Suprapubic skin (tissue), 4 donors: ENCODE measurements around the gene NF1.

Experiments used
- EP300 ChIP-seq: sonication (generic); formaldehyde crosslinking; IDR thresholded peaks from one replicate; pipeline ENCODE4 v1.6.1; 2017; ENCODE audit warnings: antibody characterized with exemption
- POLR2A ChIP-seq, 2 donors: fragments of 450-650 bp; IDR thresholded peaks; one replicate each; pipeline ENCODE4 v1.6.1; 2017; ENCODE audit warnings: antibody characterized with exemption in 2 of 2, mild to moderate bottlenecking in 2 of 2, moderate library complexity in 2 of 2
- POLR2AphosphoS5 ChIP-seq, 3 donors: sonication (generic); formaldehyde crosslinking; IDR thresholded peaks; one replicate each; pipeline ENCODE4 v1.6.1; 2017; ENCODE audit warnings: antibody characterized with exemption in 3 of 3
- TF ChIP-seq, protein P1 (sequence below), 2 donors: fragments of 200-600 bp in 1 of 2; fragments of 450-650 bp in 1 of 2; sonication (generic) in 1 of 2; IDR thresholded peaks; one replicate each; pipeline ENCODE4 v1.5.1; 2016 to 2019; ENCODE audit warnings: antibody characterized with exemption in 2 of 2, mild to moderate bottlenecking in 1 of 2, moderate library complexity in 1 of 2

DNA sequence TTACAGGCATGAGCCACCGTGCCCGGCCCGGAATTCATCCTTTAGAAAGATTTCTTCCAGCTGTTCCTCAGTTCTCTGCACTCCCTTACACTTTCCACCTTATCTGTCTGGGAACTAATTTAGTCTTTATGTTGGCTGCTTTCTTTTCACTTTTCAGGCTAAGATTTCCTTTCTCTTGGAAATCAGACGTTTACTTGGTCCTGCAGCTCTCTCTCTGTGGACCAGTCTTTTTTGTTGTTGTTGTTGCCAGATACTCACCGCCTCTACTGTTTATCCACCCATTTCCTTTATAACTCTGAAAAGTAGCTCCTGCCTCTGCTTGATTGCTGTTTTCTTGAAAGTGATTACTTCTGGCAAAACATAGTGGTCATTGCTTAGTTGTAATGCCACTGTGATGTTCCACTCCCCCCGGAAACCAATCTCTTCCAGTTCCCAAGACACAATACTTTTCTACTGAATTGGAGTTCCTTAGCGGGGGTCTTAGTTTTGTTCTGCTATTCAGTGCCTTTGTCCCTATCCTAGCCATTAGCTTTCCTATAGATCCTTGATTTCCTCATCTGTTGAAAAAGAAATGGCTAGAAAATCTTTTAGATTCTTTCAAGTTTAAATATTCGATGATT, 6.2 kb downstream of the NF1 start:
- no peak for TF ChIP-seq POLR2A (IDR thresholded peaks at IDR 0.05)
- TF ChIP-seq, protein P1, sequence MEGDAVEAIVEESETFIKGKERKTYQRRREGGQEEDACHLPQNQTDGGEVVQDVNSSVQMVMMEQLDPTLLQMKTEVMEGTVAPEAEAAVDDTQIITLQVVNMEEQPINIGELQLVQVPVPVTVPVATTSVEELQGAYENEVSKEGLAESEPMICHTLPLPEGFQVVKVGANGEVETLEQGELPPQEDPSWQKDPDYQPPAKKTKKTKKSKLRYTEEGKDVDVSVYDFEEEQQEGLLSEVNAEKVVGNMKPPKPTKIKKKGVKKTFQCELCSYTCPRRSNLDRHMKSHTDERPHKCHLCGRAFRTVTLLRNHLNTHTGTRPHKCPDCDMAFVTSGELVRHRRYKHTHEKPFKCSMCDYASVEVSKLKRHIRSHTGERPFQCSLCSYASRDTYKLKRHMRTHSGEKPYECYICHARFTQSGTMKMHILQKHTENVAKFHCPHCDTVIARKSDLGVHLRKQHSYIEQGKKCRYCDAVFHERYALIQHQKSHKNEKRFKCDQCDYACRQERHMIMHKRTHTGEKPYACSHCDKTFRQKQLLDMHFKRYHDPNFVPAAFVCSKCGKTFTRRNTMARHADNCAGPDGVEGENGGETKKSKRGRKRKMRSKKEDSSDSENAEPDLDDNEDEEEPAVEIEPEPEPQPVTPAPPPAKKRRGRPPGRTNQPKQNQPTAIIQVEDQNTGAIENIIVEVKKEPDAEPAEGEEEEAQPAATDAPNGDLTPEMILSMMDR (IDR thresholded peaks at IDR 0.05) = no peak
- TF ChIP-seq POLR2AphosphoS5 (IDR thresholded peaks at IDR 0.05) = no peak
- TF ChIP-seq EP300 = no peak
